OCI-LY3 (cell line): Measurements from ENCODE around the gene MLPH.

ENCODE experiments used
- CTCF ChIP-seq: fragments of 200-600, 300-600 bp; sonication (generic); IDR thresholded peaks from 2 replicates; pipeline ENCODE4 v1.5.1; 2014; ENCODE audit warnings: antibody characterized with exemption, low read length, low read depth
- EZH2phosphoT487 ChIP-seq: fragments of 200-600 bp; shearing (Covaris generic); IDR thresholded peaks from 2 replicates; pipeline ENCODE4 v1.6.1; 2018; ENCODE audit warnings: antibody characterized with exemption, mixed run types, low read depth

- TF ChIP-seq CTCF (no peak), EZH2phosphoT487 (no peak)
Measured at GRCh38 chr2:237563816-237564215, 76.8 kb downstream of the MLPH start.
